Stimulated activated CD4-positive, alpha-beta T cell treated with anti-CD3 and anti-CD28 coated beads, Interleukin-1b, Interleukin-23, amount 100 ng/mL, for 24 hours (primary cell): ENCODE measurements around the gene IGF2BP2.

ENCODE experiments used
- DNase-seq, 4 experiments: peaks; one replicate each; pipeline ENCODE4 v3.0.0-alpha.2; 2020; ENCODE audit warnings: low read depth in 4 of 4, low spot score in 1 of 4

IGF2BP2 gene

GRCh38 chr3:185737740-185738680, 86.8 kb downstream of the IGF2BP2 start:
- DNase-seq: no peak

- no peak for DNase-seq
These were observed 87.8 kb downstream of the IGF2BP2 start for GRCh38 chr3:185737020-185737419.

GRCh38 chr3:185734725-185735096, 90.1 kb downstream of the IGF2BP2 start:
- no peak for DNase-seq

GRCh38 chr3:185733980-185734724, 90.7 kb downstream of the IGF2BP2 start:
- no peak for DNase-seq

DNA sequence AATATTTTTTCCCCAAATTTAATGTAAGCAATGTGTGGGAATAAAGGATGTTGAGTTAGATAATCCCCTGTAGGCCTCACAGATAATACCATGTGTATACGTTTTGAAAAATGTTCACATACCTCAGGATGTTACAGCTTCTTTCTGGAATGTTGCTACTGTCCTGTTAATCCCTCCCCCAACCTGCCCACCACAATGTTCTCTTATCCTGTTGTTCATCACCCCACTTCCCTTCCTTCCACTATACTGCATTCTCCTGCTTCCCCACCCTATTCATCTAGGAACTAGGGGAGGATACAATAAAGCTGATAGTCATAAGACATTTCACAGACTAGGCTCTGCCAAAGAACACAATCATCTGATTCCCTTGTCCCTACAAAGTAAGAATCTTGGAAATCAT, 92.1 kb downstream of the IGF2BP2 start:
- DNase-seq: no peak

DNA sequence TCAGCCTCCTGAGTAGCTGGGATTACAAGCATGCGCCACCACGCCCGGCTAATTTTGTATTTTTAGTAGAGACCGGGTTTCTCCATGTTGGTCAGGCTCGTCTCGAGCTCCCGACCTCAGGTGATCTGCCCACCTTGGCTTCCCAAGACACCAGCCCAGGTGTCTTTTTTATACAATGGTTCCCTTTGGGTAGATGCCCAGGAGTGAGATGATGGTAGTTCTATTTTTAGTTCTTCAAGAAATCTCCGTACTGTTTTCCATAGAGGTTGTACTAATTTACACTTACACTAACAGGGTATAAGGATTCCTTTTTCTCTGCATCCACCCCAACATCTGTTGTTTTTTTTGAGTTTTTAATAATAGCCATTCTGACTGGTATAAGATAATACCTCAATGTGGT, 94.3 kb downstream of the IGF2BP2 start:
- DNase-seq: no peak

DNA sequence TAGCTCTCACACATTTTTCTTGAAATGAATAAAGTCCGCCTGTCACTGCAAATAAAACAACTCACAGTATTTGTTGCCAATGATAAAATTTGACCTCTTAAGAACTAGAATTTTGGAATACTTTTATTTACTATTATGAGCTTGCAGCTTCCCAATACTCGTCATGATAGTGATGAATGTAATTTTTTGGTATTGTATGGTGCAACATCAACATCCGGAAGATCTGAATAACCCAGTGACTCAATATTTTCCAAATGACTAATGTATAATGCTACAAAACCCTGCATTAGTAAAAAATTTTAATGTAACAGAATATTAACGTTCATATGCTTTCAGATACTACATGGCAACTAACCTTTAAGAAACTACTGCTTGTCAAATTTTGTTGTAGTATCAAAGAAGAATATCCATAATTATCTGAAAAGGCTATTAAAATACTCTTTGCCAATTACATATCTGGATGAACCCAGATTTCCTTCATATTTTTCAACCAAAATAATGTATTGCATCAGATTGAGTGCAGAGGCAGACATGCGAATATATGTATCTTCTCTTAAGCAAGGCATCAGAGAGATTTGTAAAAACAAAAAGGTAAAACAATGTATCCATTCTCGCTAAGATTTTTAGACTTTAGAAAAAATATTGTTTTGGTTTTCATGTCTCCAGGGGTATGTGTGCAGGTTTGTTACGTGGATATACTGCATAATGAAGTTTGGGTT, 95.3 kb downstream of the IGF2BP2 start:
- DNase-seq: no peak

GRCh38 chr3:185728630-185729336, 96.1 kb downstream of the IGF2BP2 start:
- no peak for DNase-seq

DNA sequence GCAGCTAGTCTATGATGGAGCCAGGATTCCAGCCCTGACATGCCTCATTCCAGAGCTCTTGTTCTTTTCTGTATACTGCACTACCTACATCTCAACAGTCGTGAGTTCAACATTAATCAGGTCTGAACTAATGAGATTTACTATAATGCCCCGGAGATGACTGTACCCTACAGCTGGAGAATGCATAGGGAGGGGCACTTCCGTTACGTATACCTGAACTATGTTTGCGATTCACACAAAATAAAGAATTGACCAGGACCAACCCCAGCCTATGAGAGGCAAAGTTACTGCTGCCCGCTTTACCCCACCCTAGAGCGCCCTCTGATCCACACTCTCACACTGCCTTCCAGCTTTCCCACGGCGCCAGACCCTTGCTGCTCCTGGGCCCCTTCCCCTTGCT, 97.0 kb downstream of the IGF2BP2 start:
- no peak for DNase-seq

- no peak for DNase-seq
These were observed 98.4 kb downstream of the IGF2BP2 start for GRCh38 chr3:185726254-185726967.

GRCh38 chr3:185724761-185725160, 100.1 kb downstream of the IGF2BP2 start:
- DNase-seq: no peak

GRCh38 chr3:185724251-185724650, 100.6 kb downstream of the IGF2BP2 start:
- no peak for DNase-seq

DNA sequence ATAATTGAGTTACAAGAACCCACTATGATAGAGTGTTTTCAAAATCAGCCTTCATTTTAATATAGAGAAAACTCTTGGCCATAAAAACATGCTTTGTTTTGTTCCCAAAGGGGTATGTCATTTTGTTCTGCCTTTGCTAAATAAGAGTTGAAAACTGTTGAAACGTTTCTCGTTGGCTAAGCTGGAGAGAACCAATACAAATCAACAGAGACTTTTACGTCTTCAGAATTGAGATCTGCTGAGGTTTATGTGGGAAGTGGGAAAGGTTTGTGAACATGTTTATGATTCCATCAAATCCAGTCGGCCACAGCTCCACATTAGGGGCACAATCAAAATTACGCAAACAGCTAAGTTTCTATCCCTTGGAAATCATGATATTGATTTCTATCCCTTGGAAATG, 102.0 kb downstream of the IGF2BP2 start:
- DNase-seq: no peak

- DNase-seq: no peak
These were observed 102.9 kb downstream of the IGF2BP2 start for GRCh38 chr3:185721970-185722369.

DNA sequence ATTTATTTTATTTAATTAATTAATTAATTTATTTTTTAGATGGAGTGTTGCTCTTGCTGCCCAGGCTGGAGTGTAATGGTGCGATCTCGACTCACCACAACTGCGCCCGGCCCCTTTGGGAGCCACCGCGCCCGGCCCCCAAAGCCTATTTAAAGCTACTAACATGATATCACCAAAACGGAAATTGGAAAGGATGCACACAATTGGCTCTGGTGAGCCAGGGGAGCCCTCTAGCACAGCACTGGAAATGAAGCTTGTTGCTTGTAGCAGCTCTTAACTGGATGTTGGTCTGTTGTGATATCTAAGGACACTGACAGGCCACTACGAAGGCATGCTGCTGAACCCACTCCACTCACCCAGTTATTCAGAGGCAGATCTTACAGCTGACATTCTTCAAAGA, 104.5 kb downstream of the IGF2BP2 start:
- no peak for DNase-seq

GRCh38 chr3:185718736-185719593, 105.9 kb downstream of the IGF2BP2 start:
- DNase-seq: no peak

- DNase-seq: no peak
These were observed 107.0 kb downstream of the IGF2BP2 start for GRCh38 chr3:185717627-185718402.

- DNase-seq: no peak
These were observed 107.7 kb downstream of the IGF2BP2 start for GRCh38 chr3:185717121-185717520.
